Transverse colon (tissue), 4 donors: Measurements from ENCODE around the gene HES4. TPM values are rescaled to one million over a fixed set of nuclear protein-coding genes. Genes with fewer than 3 reads are reported as not detected.
A peak's percentile ranks its signal among the peaks of the same experiment; 100 is the strongest.
"Not testable (repeated sequence)": the region's sequence is repeated elsewhere in the genome, so short reads cannot be mapped to it uniquely, and the experiment has no call there.

ENCODE experiments used
- DNase-seq: peaks from one replicate; pipeline ENCODE4 v3.0.0-alpha.2; 2019
- H3K27ac ChIP-seq, 4 donors: fragments of 200-600 bp; sonication (generic); 2 replicates each; pipeline ENCODE4 v1.5.1; 2016 to 2018; ENCODE audit warnings: inconsistent platforms in 4 of 4
- H3K27me3 ChIP-seq: fragments of 200-600 bp; sonication (generic); 2 replicates; pipeline ENCODE4 v1.5.1; 2017; ENCODE audit warnings: inconsistent platforms
- H3K36me3 ChIP-seq, 4 donors: fragments of 200-600 bp; sonication (generic); 2 replicates each; pipeline ENCODE4 v1.5.1; 2017 to 2019; ENCODE audit warnings: inconsistent platforms in 4 of 4
- H3K4me1 ChIP-seq, 4 donors: fragments of 200-600 bp; sonication (generic); 2 replicates each; pipeline ENCODE4 v1.5.1; 2017 to 2020; ENCODE audit warnings: inconsistent platforms in 4 of 4
- H3K4me3 ChIP-seq, 4 donors: fragments of 200-600 bp; sonication (generic); 1 replicate in 1 of 4; 2 replicates in 3 of 4; pipeline versions ENCODE4 v1.5.1 to v1.6.1; 2017 to 2019; ENCODE audit warnings: inconsistent platforms in 4 of 4
- H3K9me3 ChIP-seq, 2 donors: fragments of 200-600 bp; sonication (generic); 2 replicates each; pipeline ENCODE4 v1.5.1; 2017 to 2019; ENCODE audit warnings: inconsistent platforms in 2 of 2
- CTCF ChIP-seq, 5 experiments: fragments of 200-600 bp in 3 of 5; fragments of 450-650 bp in 2 of 5; sonication (generic) in 3 of 5; IDR thresholded peaks; 1 replicate in 2 of 5; 2 replicates in 3 of 5; pipeline ENCODE4 v1.5.1; 2016 to 2017; ENCODE audit warnings: antibody characterized with exemption in 5 of 5, inconsistent platforms in 3 of 5, mild to moderate bottlenecking in 2 of 5, moderate library complexity in 1 of 5
- EP300 ChIP-seq: sonication (generic); formaldehyde crosslinking; IDR thresholded peaks from one replicate; pipeline ENCODE4 v1.6.1; 2017; ENCODE audit warnings: antibody characterized with exemption, low read depth
- POLR2A ChIP-seq: fragments of 450-650 bp; IDR thresholded peaks from one replicate; pipeline ENCODE4 v1.6.1; 2016; ENCODE audit warnings: antibody characterized with exemption, mild to moderate bottlenecking, moderate library complexity
- POLR2AphosphoS5 ChIP-seq, 3 donors: sonication (generic); formaldehyde crosslinking; IDR thresholded peaks; one replicate each; pipeline ENCODE4 v1.6.1; 2016; ENCODE audit warnings: antibody characterized with exemption in 3 of 3
- WGBS, 2 donors: methylation state at CpG; one replicate each; pipeline ENCODE4 v1.1.5; 2018; ENCODE audit warnings: low coverage in 1 of 2; 5-methylcytosine and 5-hydroxymethylcytosine counted together
- in situ Hi-C, 4 donors: fragments of 200-750 bp; cut with MboI; loops; one replicate each; pipeline versions ENCODE4 v1.15.0 to v1.15.1; 2017; ENCODE audit warnings: low sequenced_read_pairs in 3 of 4, low pct_ligation_motif_present in 1 of 4, low pct_unique_long_range_greater_than_20kb in 1 of 4
- intact Hi-C: fragments of 100-400 bp; cut with DNase I; formaldehyde crosslinking; loops from one replicate; pipeline ENCODE4 v1.15.1; 2023; ENCODE audit warnings: low total_unique reads
- total RNA-seq, 4 donors: library from RNA; depleted of rRNA; stranded (reverse); fragments of >200 nt; gene quantifications; one replicate each; pipeline ENCODE4 v1.1.0, GENCODE V29; 2016

The HES4 gene
- total RNA-seq, 4 donors from 2014 or later, result 10.8 to 140 (median 15.7) TPM

DNA sequence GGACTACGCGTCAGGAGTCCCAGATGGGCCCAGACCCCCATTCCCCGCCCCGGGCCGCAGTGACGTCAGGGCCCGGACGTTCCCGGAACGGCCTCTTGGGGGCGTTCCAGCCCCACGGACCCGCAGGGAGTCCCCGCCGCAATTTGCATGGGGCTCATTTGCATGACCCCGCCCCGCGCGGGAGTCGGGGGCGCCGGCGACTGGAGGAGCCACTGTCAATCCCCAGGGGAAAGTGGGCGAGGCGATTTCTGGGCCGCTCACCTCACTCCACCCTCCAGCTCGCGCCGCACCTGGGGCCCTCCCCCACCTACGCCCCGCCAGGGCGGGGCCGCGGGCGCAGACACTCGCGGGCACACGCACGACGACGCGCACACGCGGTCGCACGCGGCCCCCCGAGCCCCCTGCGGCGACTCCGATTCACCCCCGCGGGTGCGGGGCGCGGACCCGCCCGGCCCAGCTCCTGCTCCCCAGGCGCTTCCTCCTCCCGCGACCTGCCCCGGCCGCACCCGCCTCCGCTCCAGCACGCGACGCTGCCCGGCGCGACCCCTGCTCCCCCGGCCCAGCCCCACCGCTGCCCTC is 33.2 kb upstream of the HES4 start:
- DNase-seq, result peak; percentile 92
- intact Hi-C loops (no loop called here), in situ Hi-C loops (loop anchor here in 1 of 4 donors (10.0 kb wide), 1 partner anchor 82 kb away; the partner anchor contains the start of gene C1orf159)
- peak overlapping the region; percentile 4 to 49 (median 38) for H3K4me3 ChIP-seq
- WGBS, 2 donors, result 7% methylated on average over 36 of the region's 73 CpGs; no CpG with 5 or more reads in 1 of the 2 donors
- H3K27ac ChIP-seq, result peak overlapping the region in 1 of 4 donors; percentile 39
- peak; percentile 65 to 84 (median 72) for TF ChIP-seq CTCF (IDR thresholded peaks at IDR 0.05)
- no peak for TF ChIP-seq POLR2A
- H3K36me3 ChIP-seq, result no peaks in the 10 kb centered on the region
- H3K9me3 ChIP-seq, result no peaks in the 10 kb centered on the region
- peaks cover 9 to 22% (median 22%) of the 10 kb centered on the region in 4 donors for H3K4me1 ChIP-seq
- peaks cover 34% of the 10 kb centered on the region for H3K27me3 ChIP-seq

GRCh38 chr1:1032424-1032823 is 32.5 kb upstream of the HES4 start:
- intact Hi-C loops (no loop called here), in situ Hi-C loops (loop anchor here in 1 of 4 donors (10.0 kb wide), 1 partner anchor 82 kb away; the partner anchor contains the start of gene C1orf159)
- 38 to 42% methylated on average over 9 to 16 of the region's 16 CpGs for WGBS, 2 donors
- H3K27me3 ChIP-seq, result peaks cover 29% of the 10 kb centered on the region
- TF ChIP-seq POLR2A (no peak), CTCF (IDR thresholded peaks at IDR 0.05) (no peak), EP300 (no peak), POLR2AphosphoS5 (IDR thresholded peaks at IDR 0.05) (no peak)
- H3K4me1 ChIP-seq, result peaks cover 9 to 22% (median 22%) of the 10 kb centered on the region in 4 donors
- no peak overlapping the region for H3K27ac ChIP-seq
- no peaks in the 10 kb centered on the region for H3K36me3 ChIP-seq
- peak; percentile 57 for DNase-seq
- no peaks in the 10 kb centered on the region for H3K9me3 ChIP-seq
- H3K4me3 ChIP-seq, result peak overlapping the region in 3 of 4 donors; percentile 29 to 49 (median 46)

- DNase-seq, result no peak
- Histone ChIP-seq H3K27ac (no peak overlapping the region), H3K9me3 (no peaks in the 10 kb centered on the region), H3K4me1 (peaks cover 9 to 22% (median 22%) of the 10 kb centered on the region in 4 donors), H3K27me3 (peaks cover 29% of the 10 kb centered on the region), H3K4me3 (no peak overlapping the region), H3K36me3 (no peaks in the 10 kb centered on the region)
- intact Hi-C loops (no loop called here), in situ Hi-C loops (loop anchor here in 1 of 4 donors (10.0 kb wide), 1 partner anchor 83 kb away; the partner anchor contains the start of gene C1orf159)
- no peak for TF ChIP-seq POLR2A
- TF ChIP-seq POLR2AphosphoS5 (IDR thresholded peaks at IDR 0.05), result no peak
- TF ChIP-seq CTCF (IDR thresholded peaks at IDR 0.05), result no peak
- TF ChIP-seq EP300, result no peak
- 86% methylated on average over 11 of the region's 11 CpGs; no CpG with 5 or more reads in 1 of the 2 donors for WGBS, 2 donors
These were observed 31.9 kb upstream of the HES4 start for GRCh38 chr1:1031659-1032235.

GRCh38 chr1:1030867-1031658 is 31.2 kb upstream of the HES4 start:
- in situ Hi-C loops, result loop anchor here in 1 of 4 donors (10.0 kb wide), 1 partner anchor 84 kb away; the partner anchor contains the start of gene C1orf159
- H3K27ac ChIP-seq, H3K9me3 ChIP-seq, H3K4me3 ChIP-seq, intact Hi-C loops, DNase-seq, H3K36me3 ChIP-seq: not testable (repeated sequence)
- 81% methylated on average over 7 of the region's 7 CpGs; no CpG with 5 or more reads in 1 of the 2 donors for WGBS, 2 donors
- Histone ChIP-seq H3K4me1 (peaks cover 9 to 22% (median 22%) of the 10 kb centered on the region in 4 donors), H3K27me3 (peaks cover 29% of the 10 kb centered on the region)
